ENCODE measurements around the gene KCND2. TPM values are rescaled to one million over a fixed set of nuclear protein-coding genes. Genes with fewer than 3 reads are reported as not detected.

The KCND2 gene
- total RNA-seq, 1 experiment from 2014 or later = not detected

- no peak overlapping the region for H3K4me3 ChIP-seq (ENCODE audit: low read depth, low read length)
- no peak for DNase-seq
- no peaks in the 10 kb centered on the region for H3K36me3 Mint-ChIP-seq (ENCODE audit: insufficient read depth, unreplicated experiment)
- no TSS peak for BruUV-seq (replicated peaks)
- H3K27ac Mint-ChIP-seq (ENCODE audit: unreplicated experiment) = no peak overlapping the region
- ChIA-PET POLR2A (no interaction called here), CTCF (no interaction called here)
- H3K36me3 ChIP-seq (ENCODE audit: control insufficient read depth, insufficient read depth, low read length) = no peaks in the 10 kb centered on the region
- H3K4me1 ChIP-seq = no peaks in the 10 kb centered on the region
- no peaks in the 10 kb centered on the region for H3K9me3 ChIP-seq
- no peak for TF ChIP-seq CTCF (IDR thresholded peaks at IDR 0.05; ENCODE audit: insufficient read depth in 1 of 2, low read depth in 1 of 2, low read length in 1 of 2, severe bottlenecking in 1 of 2, unreplicated experiment in 1 of 2)
- no peaks in the 10 kb centered on the region for H3K4me1 Mint-ChIP-seq (ENCODE audit: low read depth, unreplicated experiment)
- H3K4me3 Mint-ChIP-seq (ENCODE audit: unreplicated experiment) = no peak overlapping the region
- H3K9me3 Mint-ChIP-seq (ENCODE audit: unreplicated experiment) = no peaks in the 10 kb centered on the region
- no peaks in the 10 kb centered on the region for H3K27me3 Mint-ChIP-seq (ENCODE audit: insufficient read depth, unreplicated experiment)
- intact Hi-C loops (cut with micrococcal nuclease; ENCODE audit: unreplicated experiment) = no loop called here
- no peaks in the 10 kb centered on the region for H3K27me3 ChIP-seq (replicated peaks; ENCODE audit: control insufficient read depth, insufficient read depth, low read length)
These were observed 163.6 kb downstream of the KCND2 start for GRCh38 chr7:120436487-120437060.

- Histone ChIP-seq H3K4me3 (ENCODE audit: low read depth, low read length) (no peak overlapping the region), H3K36me3 (ENCODE audit: control insufficient read depth, insufficient read depth, low read length) (no peaks in the 10 kb centered on the region), H3K9me3 (no peaks in the 10 kb centered on the region), H3K4me1 (no peaks in the 10 kb centered on the region), H3K27me3 (replicated peaks; ENCODE audit: control insufficient read depth, insufficient read depth, low read length) (no peaks in the 10 kb centered on the region)
- no peaks in the 10 kb centered on the region for H3K27me3 Mint-ChIP-seq (ENCODE audit: insufficient read depth, unreplicated experiment)
- intact Hi-C loops (cut with micrococcal nuclease; ENCODE audit: unreplicated experiment) = no loop called here
- no peak overlapping the region for H3K4me3 Mint-ChIP-seq (ENCODE audit: unreplicated experiment)
- no peaks in the 10 kb centered on the region for H3K36me3 Mint-ChIP-seq (ENCODE audit: insufficient read depth, unreplicated experiment)
- no TSS peak for BruUV-seq (replicated peaks)
- no peak for TF ChIP-seq CTCF (IDR thresholded peaks at IDR 0.05; ENCODE audit: insufficient read depth in 1 of 2, low read depth in 1 of 2, low read length in 1 of 2, severe bottlenecking in 1 of 2, unreplicated experiment in 1 of 2)
- H3K9me3 Mint-ChIP-seq (ENCODE audit: unreplicated experiment) = no peaks in the 10 kb centered on the region
- no peaks in the 10 kb centered on the region for H3K4me1 Mint-ChIP-seq (ENCODE audit: low read depth, unreplicated experiment)
- DNase-seq = no peak
- ChIA-PET CTCF (no interaction called here), POLR2A (no interaction called here)
- no peak overlapping the region for H3K27ac Mint-ChIP-seq (ENCODE audit: unreplicated experiment)
These were observed 168.9 kb downstream of the KCND2 start for GRCh38 chr7:120441850-120442249.

- POLR2A ChIA-PET = no interaction called here
- H3K36me3 Mint-ChIP-seq (ENCODE audit: insufficient read depth, unreplicated experiment) = no peaks in the 10 kb centered on the region
- TF ChIP-seq CTCF (IDR thresholded peaks at IDR 0.05; ENCODE audit: insufficient read depth in 1 of 2, low read depth in 1 of 2, low read length in 1 of 2, severe bottlenecking in 1 of 2, unreplicated experiment in 1 of 2) = no peak
- DNase-seq = no peak
- H3K4me1 ChIP-seq = no peaks in the 10 kb centered on the region
- H3K27ac Mint-ChIP-seq (ENCODE audit: unreplicated experiment) = no peak overlapping the region
- no peaks in the 10 kb centered on the region for H3K27me3 Mint-ChIP-seq (ENCODE audit: insufficient read depth, unreplicated experiment)
- H3K9me3 ChIP-seq = no peaks in the 10 kb centered on the region
- no peaks in the 10 kb centered on the region for H3K9me3 Mint-ChIP-seq (ENCODE audit: unreplicated experiment)
- no peaks in the 10 kb centered on the region for H3K36me3 ChIP-seq (ENCODE audit: control insufficient read depth, insufficient read depth, low read length)
- no peaks in the 10 kb centered on the region for H3K27me3 ChIP-seq (replicated peaks; ENCODE audit: control insufficient read depth, insufficient read depth, low read length)
- no peak overlapping the region for H3K4me3 Mint-ChIP-seq (ENCODE audit: unreplicated experiment)
- intact Hi-C loops (cut with micrococcal nuclease; ENCODE audit: unreplicated experiment) = no loop called here
- no peak overlapping the region for H3K4me3 ChIP-seq (ENCODE audit: low read depth, low read length)
- H3K4me1 Mint-ChIP-seq (ENCODE audit: low read depth, unreplicated experiment) = no peaks in the 10 kb centered on the region
- CTCF ChIA-PET = no interaction called here
- BruUV-seq (replicated peaks) = no TSS peak
These were observed 169.9 kb downstream of the KCND2 start for GRCh38 chr7:120442838-120443237.
